A549 (cell line): ENCODE data around the gene CLN6. TPM values are rescaled to one million over a fixed set of nuclear protein-coding genes. Genes with fewer than 3 reads are reported as not detected.
A peak's percentile ranks its signal among the peaks of the same experiment; 100 is the strongest.

ENCODE experiments used
- ATOH8 ChIP-seq: fragments of 250-450 bp; sonication (Bioruptor Pico); IDR thresholded peaks from 2 replicates; pipeline ENCODE4 v1.5.0; 2020; ENCODE audit warnings: low read depth, mild to moderate bottlenecking, moderate library complexity
- CBX2 ChIP-seq: fragments of 200-600 bp; sonication (generic); IDR thresholded peaks from 2 replicates; pipeline ENCODE4 v1.6.1; 2016; ENCODE audit warnings: low read depth, mild to moderate bottlenecking, borderline replicate concordance
- CBX8 ChIP-seq: fragments of 200-600 bp; sonication (generic); IDR thresholded peaks from 2 replicates; pipeline ENCODE4 v1.6.1; 2016
- CEBPB ChIP-seq, 2 experiments: fragments of >200 bp in 1 of 2; sonication (Bioruptor Twin) in 1 of 2; formaldehyde crosslinking in 1 of 2; IDR thresholded peaks; 2 replicates each; pipeline ENCODE4 v1.6.1; 2012 to 2016
- CHD2 ChIP-seq: fragments of 150-350 bp; IDR thresholded peaks from 2 replicates; pipeline ENCODE4 v1.6.1; 2014; ENCODE audit warnings: low read length; ENCODE audit not compliant: partially characterized antibody
- CTCF ChIP-seq: fragments of >200 bp; sonication (Bioruptor Twin); formaldehyde crosslinking; IDR thresholded peaks from 3 replicates; pipeline ENCODE4 v1.5.1; 2016
- E2F6 ChIP-seq: IDR thresholded peaks from 2 replicates; pipeline ENCODE4 v1.6.1; 2012; ENCODE audit warnings: low read depth, borderline replicate concordance
- EHMT2 ChIP-seq: fragments of 200-600 bp; sonication (generic); IDR thresholded peaks from 2 replicates; pipeline ENCODE4 v1.6.1; 2016; ENCODE audit warnings: antibody characterized with exemption, low read depth, mild to moderate bottlenecking, moderate library complexity
- ESRRA ChIP-seq: fragments of 150-350 bp; IDR thresholded peaks from 2 replicates; pipeline ENCODE4 v1.6.1; 2014; ENCODE audit warnings: mild to moderate bottlenecking, low read length, borderline replicate concordance
- FOSB ChIP-seq: fragments of 250-450 bp; sonication (Bioruptor Pico); IDR thresholded peaks from 2 replicates; pipeline ENCODE4 v1.5.0; 2020; ENCODE audit warnings: mild to moderate bottlenecking, moderate library complexity
- FOXS1 ChIP-seq: fragments of 250-450 bp; sonication (Bioruptor Pico); IDR thresholded peaks from 2 replicates; pipeline ENCODE4 v1.5.0; 2020; ENCODE audit warnings: mild to moderate bottlenecking, moderate library complexity
- GATA3 ChIP-seq: IDR thresholded peaks from 2 replicates; pipeline ENCODE4 v1.6.1; 2012; ENCODE audit warnings: borderline replicate concordance
- HES2 ChIP-seq: fragments of >200 bp; sonication (Bioruptor Twin); formaldehyde crosslinking; IDR thresholded peaks from 2 replicates; pipeline ENCODE4 v1.6.1; 2016
- HEYL ChIP-seq: fragments of 250-450 bp; sonication (Bioruptor Pico); IDR thresholded peaks from 2 replicates; pipeline ENCODE4 v1.8.0; 2021; ENCODE audit warnings: mild to moderate bottlenecking, moderate library complexity
- HOXB13 ChIP-seq: fragments of 250-450 bp; sonication (Bioruptor Pico); IDR thresholded peaks from 2 replicates; pipeline ENCODE4 v1.5.0; 2020; ENCODE audit warnings: low read depth, mild to moderate bottlenecking, moderate library complexity
- HOXB5 ChIP-seq: fragments of 250-450 bp; sonication (Bioruptor Pico); IDR thresholded peaks from 2 replicates; pipeline ENCODE4 v1.5.0; 2020; ENCODE audit warnings: mild to moderate bottlenecking, moderate library complexity
- JUNB ChIP-seq: fragments of >200 bp; sonication (Bioruptor Twin); formaldehyde crosslinking; IDR thresholded peaks from 2 replicates; pipeline ENCODE4 v1.6.1; 2016
- KDM1A ChIP-seq: fragments of 200-600 bp; sonication (generic); IDR thresholded peaks from 2 replicates; pipeline ENCODE4 v1.6.1; 2016; ENCODE audit warnings: low read depth, mild to moderate bottlenecking
- MAFK ChIP-seq: fragments of 450-650 bp; IDR thresholded peaks from 2 replicates; pipeline ENCODE4 v1.6.1; 2014; ENCODE audit not compliant: partially characterized antibody
- MAX ChIP-seq: IDR thresholded peaks from 2 replicates; pipeline ENCODE4 v1.6.1; 2012
- NFE2L2 ChIP-seq: fragments of 150-350 bp; conservative IDR thresholded peaks from 2 replicates; pipeline ENCODE4 v1.6.1; 2014; ENCODE audit warnings: low read length
- PBX3 ChIP-seq: IDR thresholded peaks from 2 replicates; pipeline ENCODE4 v1.6.1; 2012
- PHF8 ChIP-seq: fragments of 200-600 bp; sonication (generic); IDR thresholded peaks from 2 replicates; pipeline ENCODE4 v1.6.1; 2016; ENCODE audit warnings: low read depth, mild to moderate bottlenecking, antibody characterized with exemption, moderate library complexity, borderline replicate concordance
- POLR2A ChIP-seq: IDR thresholded peaks from 2 replicates; pipeline ENCODE4 v1.6.1; 2012; ENCODE audit warnings: mild to moderate bottlenecking, low read length
- RAD21 ChIP-seq, 2 experiments: fragments of >200 bp in 1 of 2; sonication (Bioruptor Twin) in 1 of 2; formaldehyde crosslinking in 1 of 2; IDR thresholded peaks in 1 of 2; conservative IDR thresholded peaks in 1 of 2; 2 replicates in 1 of 2; 3 replicates in 1 of 2; pipeline ENCODE4 v1.6.1; 2012 to 2018; ENCODE audit warnings: inconsistent platforms in 1 of 2
- RARB ChIP-seq: fragments of 250-450 bp; sonication (Bioruptor Pico); IDR thresholded peaks from 2 replicates; pipeline ENCODE4 v1.8.0; 2021; ENCODE audit warnings: mild to moderate bottlenecking, moderate library complexity
- REST ChIP-seq: fragments of 200-600 bp; sonication (generic); IDR thresholded peaks from 2 replicates; pipeline ENCODE4 v1.6.1; 2016; ENCODE audit warnings: antibody characterized with exemption, mild to moderate bottlenecking, moderate library complexity
- RNF2 ChIP-seq: fragments of 200-600 bp; sonication (generic); IDR thresholded peaks from 2 replicates; pipeline ENCODE4 v1.6.1; 2016; ENCODE audit warnings: low read depth, mild to moderate bottlenecking, antibody characterized with exemption, moderate library complexity, borderline replicate concordance
- SMC3 ChIP-seq: fragments of >200 bp; sonication (Bioruptor Twin); formaldehyde crosslinking; IDR thresholded peaks from 3 replicates; pipeline ENCODE4 v1.6.1; 2018; ENCODE audit warnings: inconsistent platforms
- SREBF2 ChIP-seq: fragments of 450-650 bp; IDR thresholded peaks from 2 replicates; pipeline ENCODE4 v1.6.1; 2014; ENCODE audit warnings: mild to moderate bottlenecking, moderate library complexity
- TFCP2L1 ChIP-seq: fragments of 250-450 bp; sonication (Bioruptor Pico); IDR thresholded peaks from 2 replicates; pipeline ENCODE4 v1.5.0; 2021; ENCODE audit warnings: mild to moderate bottlenecking
- USF2 ChIP-seq: fragments of 450-650 bp; IDR thresholded peaks from 2 replicates; pipeline ENCODE4 v1.6.1; 2014; ENCODE audit warnings: antibody characterized with exemption
- ZC3H11A ChIP-seq: fragments of 450-650 bp; IDR thresholded peaks from 2 replicates; pipeline ENCODE4 v1.6.1; 2014; ENCODE audit warnings: antibody characterized with exemption, mild to moderate bottlenecking
- ZSCAN20 ChIP-seq: fragments of 250-450 bp; sonication (Bioruptor Pico); IDR thresholded peaks from 2 replicates; pipeline ENCODE4 v1.8.0; 2022; ENCODE audit warnings: mild to moderate bottlenecking, moderate library complexity
- polyA plus RNA-seq, 4 experiments: library from polyadenylated mRNA; depleted of rRNA in 3 of 4; stranded (reverse); fragments of >200 nt; fragmentation: RNase III in 1 of 4; extraction: RNeasy Plus Mini Kit Qiagen cat#74134 plus additional on column Dnase treatment in 1 of 4; gene quantifications; 2 replicates in 3 of 4; 3 replicates in 1 of 4; pipeline ENCODE4 v1.2.3, GENCODE V29; 2011 to 2017

The CLN6 gene
- polyA plus RNA-seq, 2 of the 4 experiments (the other 2 are of a cell fraction) = 47.5 to 69.7 TPM

- no peak for TF ChIP-seq HEYL (CRISPR knock-in tag)
- TF ChIP-seq REST = peak; percentile 33; the same call in 1 of the 2 replicates
- TF ChIP-seq PBX3 = no peak
- peak; percentile 4 for TF ChIP-seq CHD2
- TF ChIP-seq ZSCAN20 = no peak
- TF ChIP-seq E2F6 = peak; percentile 45
- no peak for TF ChIP-seq HOXB5 (CRISPR knock-in tag)
- no peak for TF ChIP-seq HOXB13
- peak; percentile 5; the same call in 1 of the 2 replicates for TF ChIP-seq ZC3H11A
- TF ChIP-seq EHMT2 = no peak
- TF ChIP-seq PHF8 = peak; percentile 75
- no peak for TF ChIP-seq KDM1A
- TF ChIP-seq CBX8 = no peak
- TF ChIP-seq SREBF2 = no peak
- TF ChIP-seq SMC3 = no peak; the same call in 2 of the 3 replicates
- TF ChIP-seq MAX = peak; percentile 90
- TF ChIP-seq CEBPB (IDR thresholded peaks at IDR 0.05) = peak in 1 of 2 experiments; percentile 58; a peak in 1 of 4 replicates
- TF ChIP-seq ESRRA = peak; percentile 99
- TF ChIP-seq HES2 = no peak
- no peak for TF ChIP-seq CBX2
- no peak for TF ChIP-seq JUNB
- no peak; the same call in 1 of the 2 replicates for TF ChIP-seq TFCP2L1 (CRISPR knock-in tag)
- TF ChIP-seq FOXS1 (CRISPR knock-in tag) = peak; percentile 79
- TF ChIP-seq FOSB (CRISPR knock-in tag) = no peak
- TF ChIP-seq USF2 = no peak
- peak; percentile 67 for TF ChIP-seq POLR2A
- TF ChIP-seq RAD21 (conservative IDR thresholded peaks at IDR 0.05 in 1 of 2, IDR thresholded peaks at IDR 0.05 in 1 of 2) = no peak; a peak in 1 of 5 replicates
- TF ChIP-seq NFE2L2 = no peak
- no peak for TF ChIP-seq GATA3
- TF ChIP-seq RARB (CRISPR knock-in tag) = peak; percentile 67; the same call in 1 of the 2 replicates
- TF ChIP-seq MAFK = no peak
- TF ChIP-seq ATOH8 (CRISPR knock-in tag) = peak; percentile 70; the same call in 1 of the 2 replicates
- no peak for TF ChIP-seq RNF2
- TF ChIP-seq CTCF = peak; percentile 37; the same call in 2 of the 3 replicates
Observed at GRCh38 chr15:68277603-68278344, 48.2 kb upstream of the CLN6 start, which contains the start of gene FEM1B (continued).
